HG02973 (cell line): ENCODE measurements around the gene SDK1.
"Not testable (repeated sequence)": the region's sequence is repeated elsewhere in the genome, so short reads cannot be mapped to it uniquely, and the experiment has no call there.

ENCODE experiments used
- ATAC-seq: cut with Tn5 transposase; IDR thresholded peaks from one replicate; pipeline ENCODE4 v1.9.1; 2021; ENCODE audit warnings: moderate library complexity; ENCODE audit not compliant: unreplicated experiment

Gene SDK1

GRCh38 chr7:4245866-4246470, 944.9 kb downstream of the SDK1 start:
- no peak for ATAC-seq

- no peak for ATAC-seq
These were observed 945.5 kb downstream of the SDK1 start for GRCh38 chr7:4246536-4246935.

- ATAC-seq: no peak
These were observed 946.2 kb downstream of the SDK1 start for GRCh38 chr7:4247106-4247876.

GRCh38 chr7:4248295-4248694, 947.2 kb downstream of the SDK1 start:
- no peak for ATAC-seq

- ATAC-seq: no peak
These were observed 948.2 kb downstream of the SDK1 start for GRCh38 chr7:4249241-4249640.

- no peak for ATAC-seq
These were observed 954.3 kb downstream of the SDK1 start for GRCh38 chr7:4255336-4255735.

- no peak for ATAC-seq
These were observed 955.2 kb downstream of the SDK1 start for GRCh38 chr7:4256286-4256685.

- ATAC-seq: no peak
These were observed 956.4 kb downstream of the SDK1 start for GRCh38 chr7:4257146-4258111.

GRCh38 chr7:4260116-4260515, 959.1 kb downstream of the SDK1 start:
- ATAC-seq: not testable (repeated sequence)

GRCh38 chr7:4260867-4261600, 960.0 kb downstream of the SDK1 start:
- ATAC-seq: no peak

GRCh38 chr7:4261601-4261960, 960.5 kb downstream of the SDK1 start:
- no peak for ATAC-seq

GRCh38 chr7:4264206-4264605, 963.2 kb downstream of the SDK1 start:
- ATAC-seq: not testable (repeated sequence)

GRCh38 chr7:4265066-4265465, 964.0 kb downstream of the SDK1 start:
- ATAC-seq: no peak

GRCh38 chr7:4265676-4266075, 964.6 kb downstream of the SDK1 start:
- ATAC-seq: no peak

- ATAC-seq: no peak
These were observed 965.4 kb downstream of the SDK1 start for GRCh38 chr7:4266270-4267040.

GRCh38 chr7:4267341-4268039, 966.4 kb downstream of the SDK1 start:
- no peak for ATAC-seq

- no peak for ATAC-seq
These were observed 967.3 kb downstream of the SDK1 start for GRCh38 chr7:4268040-4268965.

- ATAC-seq: no peak
These were observed 968.0 kb downstream of the SDK1 start for GRCh38 chr7:4269086-4269485.
